SIG-M5 treated with dmso at 0.1 percent for 504 hours (cell line): ENCODE data around the gene IL19.
A peak's percentile ranks its signal among the peaks of the same experiment; 100 is the strongest.

Experiments
- DNase-seq: peaks from one replicate; lab custom pipeline; 2025; ENCODE audit not compliant: unreplicated experiment; lab: John Stamatoyannopoulos, UW

IL19 gene

DNA sequence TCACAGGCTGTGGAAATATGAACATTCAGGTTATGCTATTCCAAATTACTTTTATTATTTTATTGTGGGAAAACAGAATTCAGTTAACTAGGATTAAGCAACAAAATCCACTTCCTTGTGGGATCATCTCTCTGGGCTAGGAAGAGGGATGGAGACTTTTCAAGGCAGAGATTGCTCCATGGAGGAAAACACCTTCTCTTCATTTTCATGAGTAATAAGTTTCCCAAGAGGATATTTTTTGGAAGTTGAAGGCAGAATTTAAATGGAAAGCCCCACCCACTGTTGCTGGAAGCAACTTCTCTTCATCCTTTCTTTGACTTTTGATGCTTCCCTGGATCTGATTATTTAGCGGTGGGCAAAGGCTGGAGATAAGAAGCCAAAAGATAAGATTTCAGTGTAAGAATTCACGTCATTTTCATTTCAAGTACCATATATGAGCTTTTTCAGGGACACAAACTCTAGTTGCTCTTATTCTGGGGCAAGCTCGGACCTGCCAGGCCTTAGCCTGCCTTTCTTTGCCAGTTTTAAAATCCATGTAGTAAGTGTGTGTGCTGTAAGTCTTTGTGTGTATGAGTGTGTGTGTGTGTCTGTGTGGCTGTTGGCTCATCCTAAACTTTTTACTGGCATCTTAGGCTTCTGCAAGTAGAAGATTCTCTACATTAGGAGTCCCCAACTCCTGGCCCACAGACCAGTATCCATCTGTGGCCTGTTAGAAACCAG is 114.9 kb downstream of the IL19 start:
- DNase-seq = no peak

DNA sequence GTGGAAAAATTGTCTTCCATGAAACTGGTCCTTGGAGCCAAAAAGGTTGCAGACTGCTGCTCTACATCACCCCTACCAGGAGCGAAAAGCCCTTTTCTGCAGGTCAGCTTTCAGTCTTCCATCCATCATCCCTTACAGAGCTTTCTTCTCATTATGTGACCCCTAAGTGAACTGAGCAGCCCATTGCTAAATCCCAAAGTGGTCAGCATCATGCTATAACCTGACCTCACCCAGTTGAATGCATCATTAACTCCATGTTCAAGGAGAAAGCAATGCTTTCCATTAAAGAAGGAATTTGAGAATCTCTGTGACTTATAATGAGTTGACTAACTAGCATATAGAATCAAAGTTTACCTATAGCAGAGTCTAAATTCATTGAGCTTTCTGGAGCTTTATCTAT is 116.3 kb downstream of the IL19 start:
- no peak for DNase-seq

DNA sequence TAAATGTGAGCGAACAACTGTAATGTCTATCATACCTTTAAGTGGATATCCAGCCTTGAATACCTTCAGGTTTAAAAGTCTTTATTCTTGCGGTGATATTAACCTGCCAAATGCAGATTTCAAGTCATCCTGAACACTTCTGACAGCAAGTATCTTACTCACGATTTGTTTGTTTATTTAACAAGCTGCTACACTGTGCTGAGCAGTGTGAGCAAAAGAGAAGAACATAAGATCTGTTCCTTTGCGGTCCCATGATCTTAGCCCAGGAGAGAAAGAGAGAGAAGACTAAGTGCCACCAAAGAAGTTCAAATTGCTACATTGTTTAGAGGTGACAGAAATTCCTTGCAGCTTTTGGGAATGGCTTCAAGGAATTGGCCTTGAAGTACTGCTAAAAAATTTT is 117.1 kb downstream of the IL19 start:
- no peak for DNase-seq

DNA sequence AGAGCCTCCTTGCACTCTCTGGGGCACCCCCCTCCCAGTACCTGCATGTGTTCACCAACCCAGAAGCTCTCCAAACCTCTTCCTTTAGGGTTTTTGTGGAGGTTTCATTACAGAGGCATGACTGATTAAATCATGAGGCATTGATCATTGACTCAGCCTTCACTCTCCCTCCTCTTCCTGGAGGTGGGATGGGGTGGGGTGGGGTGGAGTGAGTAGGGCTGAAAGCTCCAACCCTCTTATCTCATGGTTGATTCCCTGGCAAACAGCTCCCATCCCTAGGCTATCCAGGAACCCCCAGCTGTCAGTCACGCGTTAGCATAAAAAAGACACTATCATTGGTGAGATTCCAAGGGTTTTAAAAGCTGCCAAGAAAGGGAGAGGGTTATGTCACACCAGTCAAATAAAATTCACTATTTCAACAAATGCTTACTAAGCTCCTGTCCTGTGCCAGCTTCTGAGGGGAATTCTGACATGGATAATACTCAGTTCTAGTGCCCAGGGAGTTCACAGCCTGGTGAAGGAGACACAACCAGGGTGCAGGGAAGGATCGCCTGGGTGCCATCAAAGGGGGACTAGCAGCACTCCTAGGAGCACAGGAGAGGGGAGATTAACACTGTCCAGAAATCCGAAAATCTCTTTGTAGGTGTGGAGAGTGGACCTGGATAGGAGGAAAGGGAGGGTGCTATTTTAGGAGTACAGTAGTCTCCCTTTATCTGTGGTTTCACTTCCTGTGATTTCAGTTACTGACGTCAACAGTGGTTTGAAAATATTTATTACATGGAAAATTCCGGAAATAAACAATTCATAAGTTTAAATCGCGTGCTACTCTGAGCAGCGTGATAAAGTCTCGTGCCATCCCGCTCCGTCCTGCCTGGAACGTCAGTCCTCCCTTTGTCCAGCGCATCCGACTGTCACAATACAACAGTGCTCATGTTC is 119.8 kb downstream of the IL19 start:
- DNase-seq = peak; percentile 57

DNA sequence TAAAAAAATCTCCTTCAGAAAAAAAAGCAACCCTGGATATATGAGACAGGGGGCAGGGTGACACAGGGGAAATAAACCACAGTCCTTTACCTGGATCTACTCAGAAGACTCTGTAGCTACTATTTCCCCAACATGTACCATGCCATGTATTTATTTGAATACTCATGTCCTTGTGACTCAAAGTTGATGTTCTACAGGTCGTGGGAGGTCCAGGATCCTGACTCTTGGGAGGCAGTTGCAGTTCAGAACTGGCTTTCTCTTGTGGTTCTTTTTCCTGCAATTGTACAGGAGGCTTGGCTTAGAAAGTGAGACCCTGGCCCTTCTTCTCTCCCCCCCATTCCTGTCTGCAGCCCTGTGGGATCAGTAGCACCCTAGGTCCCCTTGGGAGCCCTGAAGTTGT is 120.8 kb downstream of the IL19 start:
- DNase-seq = no peak
